GM12878 (cell line): Measurements from ENCODE around the gene KCNA1. TPM values are rescaled to one million over a fixed set of nuclear protein-coding genes. Genes with fewer than 3 reads are reported as not detected.
A peak's percentile ranks its signal among the peaks of the same experiment; 100 is the strongest.

Source experiments
- EGR1 ChIP-seq, 2 experiments: IDR thresholded peaks; 1 replicate in 1 of 2; 2 replicates in 1 of 2; pipeline ENCODE4 v1.6.1; 2011 to 2012; ENCODE audit warnings: low read depth in 2 of 2, low read length in 2 of 2, borderline replicate concordance in 1 of 2, mild to moderate bottlenecking in 1 of 2, moderate library complexity in 1 of 2
- EP300 ChIP-seq, 2 experiments: fragments of 150-350 bp in 1 of 2; IDR thresholded peaks; 2 replicates each; pipeline ENCODE4 v1.6.1; 2011 to 2012; ENCODE audit warnings: low read depth in 2 of 2, low read length in 2 of 2, borderline replicate concordance in 1 of 2, improper control_type of control experiment in 1 of 2, inconsistent platforms in 1 of 2; ENCODE audit not compliant: control insufficient read depth in 1 of 2
- HDAC6 ChIP-seq: fragments of 200-600 bp; sonication (generic); IDR thresholded peaks from one replicate; pipeline ENCODE4 v1.8.0; 2017; ENCODE audit warnings: antibody characterized with exemption; ENCODE audit not compliant: unreplicated experiment
- JUND ChIP-seq: IDR thresholded peaks from 2 replicates; pipeline ENCODE4 v1.6.1; 2012; ENCODE audit warnings: low read depth, mild to moderate bottlenecking, low read length, improper control_type of control experiment, moderate library complexity
- MEF2A ChIP-seq: IDR thresholded peaks from 2 replicates; pipeline ENCODE4 v1.6.1; 2011; ENCODE audit warnings: low read depth, mild to moderate bottlenecking, low read length, moderate library complexity; ENCODE audit not compliant: insufficient read depth
- NFXL1 ChIP-seq: fragments of 450-650 bp; IDR thresholded peaks from 2 replicates; pipeline ENCODE4 v1.6.1; 2017; ENCODE audit warnings: antibody characterized with exemption, mild to moderate bottlenecking, borderline replicate concordance
- NFYA ChIP-seq: IDR thresholded peaks from 2 replicates; pipeline ENCODE4 v1.6.1; 2011; ENCODE audit warnings: low read depth, mild to moderate bottlenecking, low read length, improper control_type of control experiment, borderline replicate concordance
- PRDM15 ChIP-seq: fragments of 450-650 bp; formaldehyde crosslinking; IDR thresholded peaks from 2 replicates; pipeline ENCODE4 v1.4.0; 2020; ENCODE audit warnings: mild to moderate bottlenecking, moderate library complexity
- RCOR1 ChIP-seq: conservative IDR thresholded peaks from 2 replicates; pipeline ENCODE4 v1.6.1; 2012; ENCODE audit warnings: low read depth, low read length, improper control_type of control experiment
- RFX5 ChIP-seq: IDR thresholded peaks from 2 replicates; pipeline ENCODE4 v1.6.1; 2011; ENCODE audit warnings: low read depth, low read length, improper control_type of control experiment
- SREBF1 ChIP-seq: IDR thresholded peaks from 2 replicates; pipeline ENCODE4 v1.6.1; 2012; ENCODE audit warnings: mild to moderate bottlenecking, low read length
- ZNF217 ChIP-seq: fragments of 450-650 bp; IDR thresholded peaks from 2 replicates; pipeline ENCODE4 v1.6.1; 2017; ENCODE audit warnings: antibody characterized with exemption, mild to moderate bottlenecking
- ZNF24 ChIP-seq: fragments of 450-650 bp; IDR thresholded peaks from 2 replicates; pipeline ENCODE4 v1.6.1; 2017; ENCODE audit warnings: antibody characterized with exemption, mild to moderate bottlenecking
- ZSCAN29 ChIP-seq: fragments of 450-650 bp; IDR thresholded peaks from 2 replicates; pipeline ENCODE4 v1.6.1; 2017; ENCODE audit warnings: mild to moderate bottlenecking, moderate library complexity
- polyA plus RNA-seq, 11 experiments: library from polyadenylated mRNA; depleted of rRNA in 4 of 11; unstranded in 6 of 11; stranded (reverse) in 5 of 11; fragments of >200 nt; fragmentation: Nextera tagmentation in 4 of 11; fragmentation: Illumina TruSeq in 1 of 11; extraction: Ambion mirVana in 4 of 11; extraction: Trizol in 1 of 11; gene quantifications; 1 replicate in 1 of 11; 2 replicates in 10 of 11; pipeline versions ENCODE4 v1.2.1 to v1.2.3, GENCODE V29; 2011 to 2016; ENCODE audit warnings: inconsistent platforms in 2 of 11, missing spikeins in 2 of 11, low read depth in 1 of 11
- total RNA-seq, 4 experiments: library from RNA; depleted of rRNA in 3 of 4; stranded (reverse); fragments of >200 nt in 3 of 4; fragmentation: Illumina TruSeq in 1 of 4; extraction: Trizol in 1 of 4; gene quantifications; 2 replicates each; pipeline versions ENCODE4 v1.2.1 to v1.2.3, GENCODE V29; 2013 to 2021
- TF ChIP-seq, protein P1 (sequence below): IDR thresholded peaks from 2 replicates; pipeline ENCODE4 v1.6.1; 2012; ENCODE audit warnings: improper control_type of control experiment, low read depth, low read length; ENCODE audit not compliant: insufficient replicate concordance
- TF ChIP-seq, protein P2 (sequence below): fragments of 150-350 bp; IDR thresholded peaks from 2 replicates; pipeline ENCODE4 v1.6.1; 2016; ENCODE audit warnings: low read depth, low read length

The KCNA1 gene
- total and polyA plus RNA-seq, 10 of the 15 experiments (the other 5 are each of a cell fraction or from before 2014, with no cell fraction given) = 0.05 to 0.77 (median 0.33) TPM

DNA sequence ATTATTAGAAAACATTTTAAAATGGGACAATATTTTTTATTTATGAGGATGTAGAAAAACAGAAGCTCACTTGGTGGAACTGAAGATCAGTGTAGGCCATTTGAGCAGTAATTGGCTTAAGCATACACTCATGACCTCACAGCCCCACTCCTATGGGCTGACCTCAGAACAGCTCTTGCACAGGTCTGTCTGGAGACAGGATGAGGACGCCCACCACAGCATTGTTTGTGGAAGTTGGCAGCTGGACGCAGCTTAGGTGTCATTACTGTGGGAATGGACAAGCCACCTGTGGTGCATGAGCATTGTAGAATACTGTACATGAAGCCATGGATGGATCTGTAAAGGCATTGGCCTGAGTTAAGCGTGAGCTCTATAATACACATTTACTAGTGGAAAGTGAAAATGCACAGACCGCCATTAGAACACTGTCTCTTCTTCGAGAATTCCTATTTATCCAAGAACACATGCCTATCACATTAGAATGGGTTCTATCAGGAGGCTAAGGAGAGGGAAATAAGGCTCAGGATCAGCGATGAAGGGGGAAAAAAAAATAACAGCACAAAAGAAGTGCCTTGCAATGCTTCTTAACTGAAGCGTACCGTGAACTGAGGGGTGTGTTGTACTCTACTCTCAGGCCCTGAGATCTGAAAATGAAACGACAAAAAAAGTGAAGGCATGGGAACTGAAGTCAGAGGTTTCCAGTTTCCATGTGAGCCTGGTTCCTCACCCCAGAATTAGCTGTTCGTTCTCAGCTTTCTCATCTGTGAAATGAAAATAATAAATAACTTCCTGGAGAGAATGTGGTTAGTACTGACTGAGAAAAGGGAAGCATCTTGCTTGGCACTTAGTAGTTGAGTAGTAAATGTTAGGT, 33.6 kb downstream of the KCNA1 start (continued):
- TF ChIP-seq EP300 (IDR thresholded peaks at IDR 0.05; ENCODE audit: borderline replicate concordance in 1 of 2, control insufficient read depth in 1 of 2, low read depth in 2 of 2, low read length in 2 of 2) (no peak), HDAC6 (no peak), RFX5 (no peak), ZSCAN29 (no peak), SREBF1 (no peak), MEF2A (no peak; the same call in 1 of the 2 replicates), ZNF24 (0 out of 2 replicates have a peak, but pooled peaks have one; percentile 10), JUND (no peak), RCOR1 (no peak), EGR1 (IDR thresholded peaks at IDR 0.05; ENCODE audit: borderline replicate concordance in 1 of 2, low read depth in 2 of 2, low read length in 2 of 2) (no peak), NFYA (no peak), PRDM15 (CRISPR knock-in tag) (no peak), ZNF217 (no peak; the same call in 1 of the 2 replicates), NFXL1 (no peak)
- TF ChIP-seq, protein P1, sequence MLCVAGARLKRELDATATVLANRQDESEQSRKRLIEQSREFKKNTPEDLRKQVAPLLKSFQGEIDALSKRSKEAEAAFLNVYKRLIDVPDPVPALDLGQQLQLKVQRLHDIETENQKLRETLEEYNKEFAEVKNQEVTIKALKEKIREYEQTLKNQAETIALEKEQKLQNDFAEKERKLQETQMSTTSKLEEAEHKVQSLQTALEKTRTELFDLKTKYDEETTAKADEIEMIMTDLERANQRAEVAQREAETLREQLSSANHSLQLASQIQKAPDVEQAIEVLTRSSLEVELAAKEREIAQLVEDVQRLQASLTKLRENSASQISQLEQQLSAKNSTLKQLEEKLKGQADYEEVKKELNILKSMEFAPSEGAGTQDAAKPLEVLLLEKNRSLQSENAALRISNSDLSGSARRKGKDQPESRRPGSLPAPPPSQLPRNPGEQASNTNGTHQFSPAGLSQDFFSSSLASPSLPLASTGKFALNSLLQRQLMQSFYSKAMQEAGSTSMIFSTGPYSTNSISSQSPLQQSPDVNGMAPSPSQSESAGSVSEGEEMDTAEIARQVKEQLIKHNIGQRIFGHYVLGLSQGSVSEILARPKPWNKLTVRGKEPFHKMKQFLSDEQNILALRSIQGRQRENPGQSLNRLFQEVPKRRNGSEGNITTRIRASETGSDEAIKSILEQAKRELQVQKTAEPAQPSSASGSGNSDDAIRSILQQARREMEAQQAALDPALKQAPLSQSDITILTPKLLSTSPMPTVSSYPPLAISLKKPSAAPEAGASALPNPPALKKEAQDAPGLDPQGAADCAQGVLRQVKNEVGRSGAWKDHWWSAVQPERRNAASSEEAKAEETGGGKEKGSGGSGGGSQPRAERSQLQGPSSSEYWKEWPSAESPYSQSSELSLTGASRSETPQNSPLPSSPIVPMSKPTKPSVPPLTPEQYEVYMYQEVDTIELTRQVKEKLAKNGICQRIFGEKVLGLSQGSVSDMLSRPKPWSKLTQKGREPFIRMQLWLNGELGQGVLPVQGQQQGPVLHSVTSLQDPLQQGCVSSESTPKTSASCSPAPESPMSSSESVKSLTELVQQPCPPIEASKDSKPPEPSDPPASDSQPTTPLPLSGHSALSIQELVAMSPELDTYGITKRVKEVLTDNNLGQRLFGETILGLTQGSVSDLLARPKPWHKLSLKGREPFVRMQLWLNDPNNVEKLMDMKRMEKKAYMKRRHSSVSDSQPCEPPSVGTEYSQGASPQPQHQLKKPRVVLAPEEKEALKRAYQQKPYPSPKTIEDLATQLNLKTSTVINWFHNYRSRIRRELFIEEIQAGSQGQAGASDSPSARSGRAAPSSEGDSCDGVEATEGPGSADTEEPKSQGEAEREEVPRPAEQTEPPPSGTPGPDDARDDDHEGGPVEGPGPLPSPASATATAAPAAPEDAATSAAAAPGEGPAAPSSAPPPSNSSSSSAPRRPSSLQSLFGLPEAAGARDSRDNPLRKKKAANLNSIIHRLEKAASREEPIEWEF = peak; percentile 72
- TF ChIP-seq, protein P2, sequence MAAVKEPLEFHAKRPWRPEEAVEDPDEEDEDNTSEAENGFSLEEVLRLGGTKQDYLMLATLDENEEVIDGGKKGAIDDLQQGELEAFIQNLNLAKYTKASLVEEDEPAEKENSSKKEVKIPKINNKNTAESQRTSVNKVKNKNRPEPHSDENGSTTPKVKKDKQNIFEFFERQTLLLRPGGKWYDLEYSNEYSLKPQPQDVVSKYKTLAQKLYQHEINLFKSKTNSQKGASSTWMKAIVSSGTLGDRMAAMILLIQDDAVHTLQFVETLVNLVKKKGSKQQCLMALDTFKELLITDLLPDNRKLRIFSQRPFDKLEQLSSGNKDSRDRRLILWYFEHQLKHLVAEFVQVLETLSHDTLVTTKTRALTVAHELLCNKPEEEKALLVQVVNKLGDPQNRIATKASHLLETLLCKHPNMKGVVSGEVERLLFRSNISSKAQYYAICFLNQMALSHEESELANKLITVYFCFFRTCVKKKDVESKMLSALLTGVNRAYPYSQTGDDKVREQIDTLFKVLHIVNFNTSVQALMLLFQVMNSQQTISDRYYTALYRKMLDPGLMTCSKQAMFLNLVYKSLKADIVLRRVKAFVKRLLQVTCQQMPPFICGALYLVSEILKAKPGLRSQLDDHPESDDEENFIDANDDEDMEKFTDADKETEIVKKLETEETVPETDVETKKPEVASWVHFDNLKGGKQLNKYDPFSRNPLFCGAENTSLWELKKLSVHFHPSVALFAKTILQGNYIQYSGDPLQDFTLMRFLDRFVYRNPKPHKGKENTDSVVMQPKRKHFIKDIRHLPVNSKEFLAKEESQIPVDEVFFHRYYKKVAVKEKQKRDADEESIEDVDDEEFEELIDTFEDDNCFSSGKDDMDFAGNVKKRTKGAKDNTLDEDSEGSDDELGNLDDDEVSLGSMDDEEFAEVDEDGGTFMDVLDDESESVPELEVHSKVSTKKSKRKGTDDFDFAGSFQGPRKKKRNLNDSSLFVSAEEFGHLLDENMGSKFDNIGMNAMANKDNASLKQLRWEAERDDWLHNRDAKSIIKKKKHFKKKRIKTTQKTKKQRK = no peak
